NCI-H146 treated with DMSO at 0.1 percent for 48 hours (cell line): ENCODE results near the gene GRIK5.
A peak's percentile ranks its signal among the peaks of the same experiment; 100 is the strongest.

Experiments used
- DNase-seq: peaks from one replicate; lab custom pipeline; 2025; ENCODE audit not compliant: unreplicated experiment; lab: John Stamatoyannopoulos, UW

Gene GRIK5

DNA sequence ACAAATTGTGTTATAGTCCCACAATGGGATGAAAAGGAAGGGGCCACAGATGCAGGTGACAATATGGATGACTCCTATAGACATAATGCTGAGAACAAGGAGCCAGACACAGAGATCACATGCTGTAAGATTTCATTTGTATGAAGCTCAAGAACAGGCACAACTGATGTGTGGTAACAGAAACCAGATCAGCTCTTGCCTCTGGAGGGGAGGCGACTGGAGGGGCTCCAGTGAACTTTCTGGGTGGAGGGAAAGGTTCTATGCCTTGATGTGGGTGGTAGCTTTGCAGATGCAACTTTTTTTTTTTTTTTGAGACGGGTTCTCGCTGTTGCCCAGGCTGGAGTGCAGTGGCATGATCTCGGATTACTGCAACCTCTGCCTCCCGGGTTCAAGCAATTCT is 104.9 kb downstream of the GRIK5 start:
- DNase-seq = no peak

GRCh38 chr19:41960973-41961372 is 109.0 kb downstream of the GRIK5 start:
- DNase-seq = no peak

- DNase-seq = peak; percentile 98
Observed at GRCh38 chr19:41959056-41960053, 110.7 kb downstream of the GRIK5 start, which contains the start of gene RABAC1. Gene RABAC1, minus strand, starts transcription at chr19:41959321. Its CDS starts 29 bp downstream, at chr19:41959292.

- peak; percentile 71 for DNase-seq
Observed at GRCh38 chr19:41958367-41959055, 111.5 kb downstream of the GRIK5 start.

- DNase-seq = peak; percentile 92
Observed at GRCh38 chr19:41957838-41958366, 112.1 kb downstream of the GRIK5 start.

DNA sequence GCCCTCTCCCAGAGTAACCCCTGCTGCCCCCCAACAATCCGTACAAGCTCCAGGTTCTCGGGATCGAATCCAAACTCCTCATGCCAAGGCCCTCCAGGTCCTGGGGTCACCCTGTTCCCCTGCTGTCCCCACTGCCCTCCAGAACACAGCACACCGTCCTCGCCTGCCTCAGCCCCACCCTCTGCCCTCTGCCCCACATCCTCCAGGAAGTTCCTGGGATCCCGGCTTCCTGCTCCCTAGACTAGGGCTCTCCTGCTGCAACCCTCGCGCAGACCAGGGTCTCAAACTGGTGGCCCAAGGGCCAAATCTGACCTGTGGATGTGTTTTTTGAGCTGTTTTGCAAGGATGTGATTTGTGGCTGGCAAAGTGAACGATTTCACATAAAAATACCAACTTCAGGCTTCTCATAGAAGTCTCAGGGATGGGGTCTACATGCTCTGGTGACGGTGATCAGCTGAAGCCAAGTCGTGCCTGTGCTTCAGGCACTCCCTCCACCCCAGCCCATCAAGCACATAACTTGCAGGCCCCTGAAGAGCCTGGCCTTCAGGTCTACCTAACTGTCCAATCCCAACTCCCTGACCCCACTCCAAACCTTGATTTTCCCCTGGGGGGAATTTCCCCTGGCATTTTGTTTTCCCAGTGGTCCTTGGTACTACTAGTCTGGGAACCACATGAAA is 112.7 kb downstream of the GRIK5 start:
- DNase-seq = no peak

GRCh38 chr19:41956621-41957020 is 113.4 kb downstream of the GRIK5 start:
- DNase-seq = no peak

DNA sequence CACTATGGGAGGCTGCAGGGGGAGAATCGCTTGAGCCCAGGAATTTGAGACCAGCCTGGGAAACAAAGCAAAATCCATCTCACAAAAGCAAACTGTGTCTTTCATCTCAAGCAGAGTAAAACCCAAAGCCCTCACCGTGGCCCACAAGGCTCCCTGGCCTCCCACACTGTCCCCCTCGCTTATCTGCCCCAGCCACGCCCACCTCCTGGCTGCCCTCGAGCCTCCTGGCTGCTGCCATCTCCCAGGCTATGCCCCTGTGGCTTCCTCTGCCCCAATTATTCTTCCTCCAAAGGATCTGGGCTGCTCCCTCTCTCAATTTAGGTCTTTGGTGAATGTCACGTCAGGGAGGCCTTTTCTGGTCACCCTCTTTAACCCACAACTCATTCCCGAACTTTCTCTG is 114.5 kb downstream of the GRIK5 start:
- DNase-seq = no peak

GRCh38 chr19:41951686-41952172 is 118.3 kb downstream of the GRIK5 start:
- peak; percentile 40 for DNase-seq
